Activated CD8-positive, alpha-beta memory T cell treated with anti-CD3 and anti-CD28 coated beads for 36 hours (primary cell): ENCODE results near the gene IFT25. TPM values are rescaled to one million over a fixed set of nuclear protein-coding genes. Genes with fewer than 3 reads are reported as not detected.

ENCODE experiments used
- CTCF ChIA-PET: fragments of 350-600 bp; sonication (Branson Sonifier 250); formaldehyde crosslinking; loops from one replicate; lab custom pipeline; 2021; ENCODE audit warnings: antibody characterized with exemption; lab: Charles Lee
- POLR2A ChIA-PET: fragments of 350-600 bp; sonication (Branson Sonifier 250); formaldehyde crosslinking; loops from one replicate; lab custom pipeline; 2021; ENCODE audit warnings: antibody characterized with exemption; lab: Charles Lee
- total RNA-seq, 2 experiments: library from RNA; stranded (reverse); gene quantifications; one replicate each; pipeline ENCODE4 v1.2.3, GENCODE V29; 2021

Gene IFT25
- total RNA-seq, 2 experiments from 2014 or later = 54.8 to 55.1 TPM

- CTCF ChIA-PET = interaction anchor here (1.2 to 1.7 kb wide), 3 partner anchors 49 to 82 kb away, joined by 3 to 5 read pairs (median 4); partner anchors contain the start of gene YIPF1
- POLR2A ChIA-PET = interaction anchor here (0.8 kb wide), 1 partner anchor 52 kb away, joined by 4 read pairs; the partner anchor contains the start of gene YIPF1
Measured at GRCh38 chr1:53942127-53942957, 3.2 kb downstream of the IFT25 start.

- POLR2A ChIA-PET = no interaction called here
- CTCF ChIA-PET = no interaction called here
Measured at GRCh38 chr1:53938136-53938830, 7.2 kb downstream of the IFT25 start.

GRCh38 chr1:53936430-53936829, 9.1 kb downstream of the IFT25 start:
- ChIA-PET CTCF (interaction anchor here (1.0 kb wide), 1 partner anchor 15 kb away, joined by 4 read pairs; no protein-coding TSS in a partner anchor), POLR2A (no interaction called here)

- POLR2A ChIA-PET = no interaction called here
Measured at GRCh38 chr1:53934170-53934765, 11.2 kb downstream of the IFT25 start.

GRCh38 chr1:53931523-53931922, 14.0 kb downstream of the IFT25 start:
- ChIA-PET POLR2A (no interaction called here), CTCF (no interaction called here)

More at GRCh38 chr1:53934170-53934765, 11.2 kb downstream of the IFT25 start:
- CTCF ChIA-PET = no interaction called here

DNA sequence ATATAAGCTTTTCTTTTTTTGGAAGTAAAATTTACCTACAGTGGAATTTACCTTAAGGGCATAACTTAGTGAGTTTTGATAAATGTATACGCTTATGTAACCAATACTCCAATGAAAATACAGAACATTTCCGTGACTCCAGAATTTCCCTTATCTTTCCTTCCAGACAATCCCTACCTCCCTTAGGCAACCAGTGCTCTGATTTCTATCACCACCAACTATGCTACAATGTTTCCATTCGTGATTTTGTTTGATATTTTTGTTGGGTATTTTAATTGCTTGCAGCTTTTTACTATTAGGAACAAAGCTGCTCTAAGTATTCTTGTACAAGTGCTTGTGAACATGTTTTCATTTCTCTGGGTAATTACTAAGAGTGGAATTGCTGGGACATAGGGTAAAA, 14.6 kb downstream of the IFT25 start:
- CTCF ChIA-PET = no interaction called here

DNA sequence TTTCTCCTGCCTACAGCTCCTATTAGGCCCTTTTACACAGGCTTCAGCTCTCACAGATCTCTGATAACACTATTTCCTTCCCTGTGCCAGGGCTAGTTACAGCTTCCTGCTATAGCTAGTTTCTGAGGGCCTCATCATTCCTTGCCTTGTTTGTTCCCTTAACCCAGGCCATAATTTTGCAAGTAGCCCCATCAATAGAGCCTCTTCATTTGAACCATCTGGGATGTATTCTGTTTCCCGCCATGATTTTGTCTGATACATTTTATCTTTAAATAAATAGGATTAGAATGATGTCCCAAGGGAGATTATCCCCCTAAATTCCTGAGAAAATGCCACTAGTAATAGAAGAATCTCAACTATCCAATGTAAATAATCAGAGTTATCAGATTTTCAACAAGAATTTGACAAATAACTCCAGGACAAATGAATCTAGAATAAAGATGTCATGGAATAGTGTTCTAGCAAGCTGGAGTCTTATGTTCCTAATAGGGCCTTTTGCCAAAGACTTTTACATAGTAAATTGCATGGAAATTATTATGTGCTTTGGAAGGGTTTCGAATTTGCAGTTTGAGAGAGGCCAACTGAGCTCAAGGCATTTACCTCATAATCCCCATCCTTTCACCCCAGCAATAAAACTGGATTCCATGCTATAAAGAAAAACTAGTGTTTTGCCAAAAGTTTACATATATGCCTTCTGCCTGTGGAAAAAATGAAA, 16.1 kb downstream of the IFT25 start:
- CTCF ChIA-PET = no interaction called here

More for the DNA sequence above, 14.6 kb downstream of the IFT25 start:
- POLR2A ChIA-PET = no interaction called here

GRCh38 chr1:53927376-53927881, 18.1 kb downstream of the IFT25 start:
- CTCF ChIA-PET = no interaction called here
- POLR2A ChIA-PET = no interaction called here

More for the DNA sequence above, 16.1 kb downstream of the IFT25 start:
- POLR2A ChIA-PET = no interaction called here

DNA sequence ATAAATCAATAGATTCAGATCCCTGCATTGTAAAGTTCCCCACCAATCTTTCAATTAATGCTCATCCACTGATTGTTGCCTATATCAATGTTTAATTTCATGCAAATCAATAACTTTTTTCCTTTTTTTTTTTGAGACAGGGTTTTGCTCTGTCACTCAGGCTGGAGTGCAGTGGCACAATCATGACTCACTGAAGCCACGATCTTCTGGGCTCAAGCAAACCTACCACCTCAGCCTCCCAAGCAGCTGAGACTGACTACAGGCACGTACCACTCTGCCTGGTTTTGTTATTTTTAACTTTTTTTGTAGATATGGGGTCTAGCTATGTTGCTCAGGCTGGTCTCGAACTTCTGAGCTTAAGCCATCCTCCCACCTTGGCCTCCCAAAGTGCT, 25.8 kb downstream of the IFT25 start:
- ChIA-PET CTCF (interaction anchor here (0.7 to 3.1 kb wide), 2 partner anchors 40 to 572 kb away, joined by 3 to 10 read pairs; no protein-coding TSS in a partner anchor), POLR2A (no interaction called here)

GRCh38 chr1:53918343-53918742, 27.2 kb downstream of the IFT25 start:
- POLR2A ChIA-PET = no interaction called here
- CTCF ChIA-PET = no interaction called here

DNA sequence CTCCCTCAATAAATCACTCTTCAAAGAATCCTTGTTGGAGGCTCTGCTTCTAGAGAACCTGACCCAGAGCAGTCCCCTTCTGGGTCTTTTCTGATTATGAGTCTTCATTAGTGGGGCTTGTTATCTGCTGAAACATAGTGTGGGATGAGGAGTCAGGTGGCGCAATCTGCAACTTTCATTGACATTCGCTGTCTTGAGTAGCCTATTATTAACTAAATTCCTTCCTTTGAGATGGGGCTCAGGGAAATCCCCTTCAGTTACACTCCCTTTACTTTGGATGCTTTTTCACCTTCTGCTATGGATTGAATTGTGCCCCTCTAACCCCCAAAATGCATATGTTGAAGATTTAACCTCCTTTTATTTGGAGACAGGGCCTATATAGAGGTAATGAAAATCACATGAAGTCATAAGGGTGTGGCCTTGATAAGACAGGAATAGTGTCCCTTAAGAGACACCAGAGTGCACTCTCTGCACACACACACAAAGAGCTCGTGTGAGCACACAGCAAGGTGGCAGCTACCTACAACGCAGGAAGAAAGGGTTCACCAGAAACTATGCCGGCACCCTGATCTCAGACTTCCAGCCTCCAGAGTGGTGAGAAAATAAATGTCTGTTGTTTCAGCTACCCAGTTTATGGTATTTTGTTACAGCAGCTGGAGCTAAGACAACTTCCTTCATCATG, 32.0 kb downstream of the IFT25 start:
- POLR2A ChIA-PET = no interaction called here
- CTCF ChIA-PET = no interaction called here

- ChIA-PET CTCF (no interaction called here), POLR2A (no interaction called here)
Measured at GRCh38 chr1:53911442-53911841, 34.1 kb downstream of the IFT25 start.

GRCh38 chr1:53909946-53910345, 35.6 kb downstream of the IFT25 start:
- ChIA-PET CTCF (interaction anchor here (0.8 kb wide), 1 partner anchor 32 kb away, joined by 4 read pairs; no protein-coding TSS in a partner anchor), POLR2A (no interaction called here)

DNA sequence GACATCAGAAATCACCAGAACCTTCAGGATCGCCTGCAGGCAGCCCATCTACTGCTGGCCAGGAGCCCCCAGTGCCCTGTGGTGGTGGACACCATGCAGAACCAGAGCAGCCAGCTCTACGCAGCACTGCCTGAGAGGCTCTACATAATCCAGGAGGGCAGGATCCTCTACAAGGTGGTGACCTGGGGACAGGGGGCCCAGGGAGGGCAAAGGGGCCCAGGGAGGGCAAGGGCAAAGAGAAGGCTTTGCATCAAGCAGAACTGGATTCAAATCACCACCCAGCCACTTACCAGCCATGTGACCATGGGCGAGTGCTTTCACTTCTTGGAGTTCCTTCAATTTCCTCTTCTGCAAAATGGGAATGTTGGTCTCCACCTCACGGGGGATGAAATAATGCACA, 39.4 kb downstream of the IFT25 start:
- ChIA-PET POLR2A (no interaction called here), CTCF (no interaction called here)

- ChIA-PET POLR2A (no interaction called here), CTCF (no interaction called here)
Measured at GRCh38 chr1:53905509-53905908, 40.0 kb downstream of the IFT25 start.

GRCh38 chr1:53902235-53903138, 43.0 kb downstream of the IFT25 start:
- ChIA-PET POLR2A (no interaction called here), CTCF (no interaction called here)

- POLR2A ChIA-PET = no interaction called here
- CTCF ChIA-PET = no interaction called here
Measured at GRCh38 chr1:53899708-53900107, 45.8 kb downstream of the IFT25 start.
